Activated CD8-positive, alpha-beta T cell treated with anti-CD3 and anti-CD28 coated beads for 36 hours (primary cell): ENCODE measurements around the gene SYNGAP1. TPM values are rescaled to one million over a fixed set of nuclear protein-coding genes. Genes with fewer than 3 reads are reported as not detected.
A peak's percentile ranks its signal among the peaks of the same experiment; 100 is the strongest.
"Not testable (repeated sequence)": the region's sequence is repeated elsewhere in the genome, so short reads cannot be mapped to it uniquely, and the experiment has no call there.

Experiments
- ATAC-seq: fragments of 200-7000 bp; cut with Tn5 transposase; one replicate; pipeline ENCODE4 v1.10.0; 2021; ENCODE audit warnings: mild to moderate bottlenecking, moderate library complexity
- CTCF ChIA-PET: fragments of 350-600 bp; sonication (Branson Sonifier 250); formaldehyde crosslinking; loops from one replicate; lab custom pipeline; 2021; ENCODE audit warnings: antibody characterized with exemption; lab: Charles Lee
- POLR2A ChIA-PET: fragments of 350-600 bp; sonication (Branson Sonifier 250); formaldehyde crosslinking; loops from one replicate; lab custom pipeline; 2021; ENCODE audit warnings: antibody characterized with exemption; lab: Charles Lee
- DNase-seq: peaks from one replicate; pipeline ENCODE4 v3.0.0-alpha.2; 2020
- H3K27ac Mint-ChIP-seq: one replicate; pipeline ENCODE4 v1.8.0; 2021; ENCODE audit warnings: mild to moderate bottlenecking, mixed read lengths
- H3K27me3 Mint-ChIP-seq: one replicate; pipeline ENCODE4 v1.8.0; 2021; ENCODE audit warnings: mixed read lengths
- H3K36me3 Mint-ChIP-seq: one replicate; pipeline ENCODE4 v1.8.0; 2021; ENCODE audit warnings: low read depth, mixed read lengths
- H3K4me1 Mint-ChIP-seq: one replicate; pipeline ENCODE4 v1.8.0; 2021; ENCODE audit warnings: low read depth, mixed read lengths
- H3K4me3 Mint-ChIP-seq: one replicate; pipeline ENCODE4 v1.8.0; 2021; ENCODE audit warnings: mild to moderate bottlenecking, moderate library complexity, mixed read lengths
- H3K9me3 Mint-ChIP-seq: one replicate; pipeline ENCODE4 v1.8.0; 2021; ENCODE audit warnings: mixed read lengths
- intact Hi-C: fragments of 100-400 bp; cut with micrococcal nuclease; formaldehyde crosslinking; loops from one replicate; pipeline ENCODE4 v1.10.0; 2022
- total RNA-seq, 2 experiments: library from RNA; stranded (reverse); gene quantifications; one replicate each; pipeline ENCODE4 v1.2.3, GENCODE V29; 2021
- TF ChIP-seq, protein P1 (sequence below): fragments of 200-600 bp; IDR thresholded peaks from one replicate; pipeline ENCODE4 v1.8.0; 2022; ENCODE audit warnings: antibody characterized with exemption, mild to moderate bottlenecking

Gene SYNGAP1
- 10 to 100 TPM; 57.9 to 67.0 TPM for total RNA-seq

DNA sequence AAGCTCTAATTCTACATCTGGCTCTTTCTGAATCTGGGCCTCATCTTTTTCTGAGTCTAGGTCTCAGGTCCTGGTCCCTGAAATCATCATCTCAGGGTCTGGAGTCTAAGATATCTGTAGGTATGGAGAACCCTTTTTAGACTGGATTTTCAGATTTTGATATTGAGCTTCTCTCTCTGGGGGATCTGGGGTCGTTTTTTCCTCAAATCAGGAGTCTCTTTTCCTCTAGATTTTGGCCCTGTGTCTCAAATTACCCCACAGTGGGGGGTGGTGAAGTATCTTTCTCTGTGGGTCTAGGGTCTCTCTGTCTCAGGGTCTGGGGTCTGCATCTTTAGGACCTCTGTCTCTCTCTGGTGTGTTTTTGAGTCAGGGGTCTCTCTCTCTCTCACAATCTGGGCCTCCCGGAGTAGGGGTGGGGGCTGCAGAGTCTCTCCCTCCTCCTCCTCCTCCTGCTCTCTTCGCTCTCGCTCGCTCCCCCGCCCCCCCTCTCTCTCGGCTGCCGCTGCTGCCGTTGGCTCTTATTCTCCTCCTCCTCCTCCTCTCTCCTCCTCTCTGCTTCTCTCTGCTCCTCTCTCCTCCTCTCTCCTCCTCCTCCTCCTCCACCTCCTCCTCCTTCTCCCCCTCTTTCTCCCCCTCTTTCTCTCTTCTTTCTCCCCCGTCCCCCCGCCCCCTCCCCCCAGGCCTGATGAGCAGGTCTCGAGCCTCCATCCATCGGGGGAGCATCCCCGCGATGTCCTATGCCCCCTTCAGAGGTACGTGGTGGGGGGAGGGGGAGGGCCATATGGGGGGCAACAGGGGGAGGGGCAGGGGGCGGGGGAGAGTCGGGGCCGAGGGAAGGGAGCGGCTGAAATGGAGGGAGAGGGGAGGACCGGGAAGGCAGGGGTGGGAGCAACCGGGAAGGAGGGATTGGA is at the start of gene SYNGAP1:
TSS of gene SYNGAP1 (plus strand) at position 486 of the 911 bp plus-strand sequence. CDS start at position 686, 200 bp downstream.
- Mint-ChIP-seq H3K9me3 (no peaks in the 10 kb centered on the region), H3K36me3 (peaks cover 38% of the 10 kb centered on the region)

DNA sequence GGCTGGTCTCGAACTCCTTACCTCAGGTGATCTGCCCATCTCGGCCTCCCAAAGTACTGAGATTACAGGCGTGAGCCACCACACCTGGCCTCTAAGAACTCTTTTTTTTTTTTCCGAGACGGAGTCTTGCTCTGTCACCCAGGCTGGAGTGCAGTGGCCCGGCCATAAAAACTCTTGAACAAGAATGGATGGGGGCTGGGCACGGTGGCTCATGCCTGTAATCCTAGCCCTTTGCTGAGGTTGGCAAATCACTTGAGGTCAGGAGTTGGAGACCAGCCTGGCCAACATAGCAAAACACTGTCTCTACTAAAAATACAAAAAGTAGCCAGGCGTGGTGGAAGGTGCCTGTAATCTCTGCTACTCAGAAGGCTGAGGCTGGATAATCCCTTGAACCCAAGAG is 48.0 kb upstream of the SYNGAP1 start:
- CTCF ChIA-PET, DNase-seq, H3K4me3 Mint-ChIP-seq, H3K36me3 Mint-ChIP-seq, H3K27me3 Mint-ChIP-seq, intact Hi-C loops, ATAC-seq, POLR2A ChIA-PET, H3K9me3 Mint-ChIP-seq, H3K27ac Mint-ChIP-seq: not testable (repeated sequence)
- peaks cover 12% of the 10 kb centered on the region for H3K4me1 Mint-ChIP-seq

More for the DNA sequence above, at the start of gene SYNGAP1:
- ChIA-PET POLR2A (interaction anchor here (0.7 to 5.4 kb wide), 10 partner anchors 10 to 172 kb away, joined by 3 to 46 read pairs (median 4); partner anchors contain the start of genes B3GALT4, KIFC1 and ZBTB22), CTCF (interaction anchor here (1.0 to 1.1 kb wide), 2 partner anchors 11 to 151 kb away, joined by 4 to 5 read pairs; no protein-coding TSS in a partner anchor)
- no peak for ATAC-seq
- intact Hi-C loops = loop anchor here (10.0 kb wide), 1 partner anchor 155 kb away; no protein-coding TSS in a partner anchor
- DNase-seq = peak; percentile 74
- Mint-ChIP-seq H3K4me3 (peak within 1 kb of the TSS; percentile 98), H3K27me3 (no peaks in the 10 kb centered on the region), H3K4me1 (peaks cover 62% of the 10 kb centered on the region), H3K27ac (peak within 1 kb of the TSS; percentile 100)
- TF ChIP-seq, protein P1, sequence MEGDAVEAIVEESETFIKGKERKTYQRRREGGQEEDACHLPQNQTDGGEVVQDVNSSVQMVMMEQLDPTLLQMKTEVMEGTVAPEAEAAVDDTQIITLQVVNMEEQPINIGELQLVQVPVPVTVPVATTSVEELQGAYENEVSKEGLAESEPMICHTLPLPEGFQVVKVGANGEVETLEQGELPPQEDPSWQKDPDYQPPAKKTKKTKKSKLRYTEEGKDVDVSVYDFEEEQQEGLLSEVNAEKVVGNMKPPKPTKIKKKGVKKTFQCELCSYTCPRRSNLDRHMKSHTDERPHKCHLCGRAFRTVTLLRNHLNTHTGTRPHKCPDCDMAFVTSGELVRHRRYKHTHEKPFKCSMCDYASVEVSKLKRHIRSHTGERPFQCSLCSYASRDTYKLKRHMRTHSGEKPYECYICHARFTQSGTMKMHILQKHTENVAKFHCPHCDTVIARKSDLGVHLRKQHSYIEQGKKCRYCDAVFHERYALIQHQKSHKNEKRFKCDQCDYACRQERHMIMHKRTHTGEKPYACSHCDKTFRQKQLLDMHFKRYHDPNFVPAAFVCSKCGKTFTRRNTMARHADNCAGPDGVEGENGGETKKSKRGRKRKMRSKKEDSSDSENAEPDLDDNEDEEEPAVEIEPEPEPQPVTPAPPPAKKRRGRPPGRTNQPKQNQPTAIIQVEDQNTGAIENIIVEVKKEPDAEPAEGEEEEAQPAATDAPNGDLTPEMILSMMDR = no peak

DNA sequence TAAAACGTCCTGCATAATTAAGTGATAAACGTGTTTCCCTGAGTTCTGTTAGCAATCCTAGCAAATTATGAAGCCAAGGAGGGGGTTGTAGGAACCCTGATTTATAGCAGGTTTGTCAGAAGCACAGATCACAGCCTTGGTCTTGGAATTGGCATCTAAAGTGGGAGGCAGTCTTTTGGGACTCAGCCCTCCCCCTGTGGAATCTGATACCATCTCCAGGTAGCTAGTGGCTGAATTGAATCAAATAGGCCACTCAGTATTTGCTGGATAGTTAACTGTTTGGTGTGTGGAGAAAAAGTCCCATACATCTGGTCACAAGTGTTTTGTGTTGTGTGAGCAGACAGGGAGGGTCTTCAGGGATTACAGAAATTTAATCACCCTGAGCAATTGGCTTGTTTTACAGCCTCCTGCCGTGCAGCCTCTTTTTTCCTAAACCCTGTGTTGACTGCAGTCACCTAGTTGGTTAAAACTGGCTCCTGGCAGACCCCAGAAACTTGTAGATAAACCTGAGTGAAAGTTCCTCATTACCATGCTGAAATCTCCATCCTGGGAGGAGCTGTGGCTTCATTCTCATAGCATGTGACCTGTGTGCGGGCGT is 47.2 kb upstream of the SYNGAP1 start:
- Mint-ChIP-seq H3K4me3 (no peak overlapping the region), H3K27me3 (no peaks in the 10 kb centered on the region), H3K27ac (peak overlapping the region; percentile 34), H3K36me3 (no peaks in the 10 kb centered on the region), H3K9me3 (no peaks in the 10 kb centered on the region), H3K4me1 (peaks cover 12% of the 10 kb centered on the region)
- DNase-seq = no peak
- no peak for ATAC-seq
- TF ChIP-seq, protein P1 = no peak
- CTCF ChIA-PET = no interaction called here
- POLR2A ChIA-PET = no interaction called here
- intact Hi-C loops = no loop called here

DNA sequence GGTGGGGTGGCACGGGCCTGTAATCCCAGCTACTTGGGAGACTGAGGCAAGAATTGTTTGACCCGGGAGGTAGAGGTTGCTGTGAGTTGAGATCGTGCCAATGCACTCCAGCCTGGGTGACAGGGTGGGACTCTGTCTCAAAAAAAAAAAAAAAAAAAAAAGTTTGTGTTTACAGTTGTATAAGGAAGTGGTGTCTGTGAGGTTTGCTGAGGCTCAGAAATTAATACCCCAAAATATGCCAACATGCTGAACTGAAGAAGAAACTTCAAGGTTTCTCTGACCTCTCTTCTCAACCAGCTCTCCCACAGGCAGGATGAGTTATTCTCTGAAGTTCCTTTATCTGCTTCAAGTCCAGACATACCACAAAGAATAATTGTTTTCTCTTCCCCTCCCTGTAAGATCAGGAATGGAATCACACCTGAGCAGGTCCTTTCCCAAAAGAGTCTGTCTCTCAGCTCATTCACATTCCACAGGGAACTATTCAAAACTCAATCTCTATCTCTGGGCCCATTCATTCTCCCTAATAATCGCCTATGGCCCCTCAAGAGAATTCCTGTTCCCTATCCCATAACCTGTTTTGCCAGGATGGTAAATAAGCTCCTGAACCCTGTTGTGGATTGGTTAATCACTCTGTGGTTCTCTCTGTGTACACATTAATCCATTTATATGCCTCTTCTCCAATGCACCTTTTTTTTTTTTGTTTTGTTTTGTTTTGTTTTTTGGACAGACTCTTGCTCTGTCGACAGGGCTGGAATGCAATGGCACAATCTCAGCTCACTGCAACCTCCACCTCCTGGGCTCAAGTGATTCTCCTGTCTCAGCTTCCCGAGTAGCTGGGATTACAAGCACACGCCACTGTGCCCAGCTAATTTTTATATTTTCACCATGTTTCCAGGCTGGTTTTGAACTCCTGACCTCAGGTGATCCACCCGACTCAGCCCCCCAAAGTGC is 45.6 kb upstream of the SYNGAP1 start:
- no peak overlapping the region for H3K4me3 Mint-ChIP-seq

More for the DNA sequence above, 45.6 kb upstream of the SYNGAP1 start:
- H3K27ac Mint-ChIP-seq = peak overlapping the region; percentile 49
- DNase-seq (no peak), ATAC-seq (no peak)
- no peaks in the 10 kb centered on the region for H3K9me3 Mint-ChIP-seq
- TF ChIP-seq, protein P1 = no peak
- no peaks in the 10 kb centered on the region for H3K27me3 Mint-ChIP-seq
- H3K36me3 Mint-ChIP-seq = no peaks in the 10 kb centered on the region
- intact Hi-C loops = no loop called here
- ChIA-PET CTCF (interaction anchor here (1.0 to 1.1 kb wide), 3 partner anchors 16 to 254 kb away, joined by 3 read pairs; no protein-coding TSS in a partner anchor), POLR2A (interaction anchor here (0.6 to 0.8 kb wide), 3 partner anchors 14 to 80 kb away, joined by 3 read pairs; no protein-coding TSS in a partner anchor)
- H3K4me1 Mint-ChIP-seq = peaks cover 12% of the 10 kb centered on the region
